NOMO-1 treated with DMSO at 0.1 percent for 48 hours (cell line): ENCODE results near the gene OSBPL1A.
"Not testable (repeated sequence)": the region's sequence is repeated elsewhere in the genome, so short reads cannot be mapped to it uniquely, and the experiment has no call there.

Experiments used
- DNase-seq: peaks from one replicate; lab custom pipeline; 2025; ENCODE audit not compliant: unreplicated experiment; lab: John Stamatoyannopoulos, UW

The OSBPL1A gene

DNA sequence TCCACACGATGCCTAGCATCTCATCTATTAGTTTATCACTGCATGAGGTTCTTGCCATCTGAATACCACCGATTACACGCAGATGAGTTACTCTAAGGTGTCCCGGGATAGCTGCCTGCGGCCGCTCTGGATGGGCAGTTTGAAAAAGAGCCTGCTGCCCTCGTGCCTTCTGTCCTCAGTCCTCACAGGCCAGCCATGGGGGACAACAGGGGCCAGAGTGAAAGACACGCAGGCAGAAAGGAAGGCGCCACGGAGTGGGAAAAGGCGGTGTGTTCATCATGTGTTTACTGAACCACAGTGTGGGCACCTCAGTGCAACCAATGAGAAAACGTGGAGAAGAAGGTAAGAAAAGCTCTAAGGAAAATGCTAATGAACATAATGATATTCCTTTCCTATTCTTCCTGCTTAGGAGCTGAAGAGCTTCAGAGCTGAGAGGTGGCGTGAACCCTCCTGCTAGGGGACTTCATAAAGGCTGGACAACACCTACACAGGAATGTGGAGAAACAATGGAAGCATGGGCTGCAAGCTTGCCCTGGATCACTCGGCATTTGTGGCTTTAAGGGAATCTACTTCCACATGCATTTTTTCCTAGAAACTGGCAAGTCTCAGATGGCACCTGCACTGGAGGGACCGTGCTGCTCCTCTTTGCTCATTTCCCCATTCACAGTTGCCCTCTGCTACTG, 207.8 kb downstream of the OSBPL1A start:
- no peak for DNase-seq

DNA sequence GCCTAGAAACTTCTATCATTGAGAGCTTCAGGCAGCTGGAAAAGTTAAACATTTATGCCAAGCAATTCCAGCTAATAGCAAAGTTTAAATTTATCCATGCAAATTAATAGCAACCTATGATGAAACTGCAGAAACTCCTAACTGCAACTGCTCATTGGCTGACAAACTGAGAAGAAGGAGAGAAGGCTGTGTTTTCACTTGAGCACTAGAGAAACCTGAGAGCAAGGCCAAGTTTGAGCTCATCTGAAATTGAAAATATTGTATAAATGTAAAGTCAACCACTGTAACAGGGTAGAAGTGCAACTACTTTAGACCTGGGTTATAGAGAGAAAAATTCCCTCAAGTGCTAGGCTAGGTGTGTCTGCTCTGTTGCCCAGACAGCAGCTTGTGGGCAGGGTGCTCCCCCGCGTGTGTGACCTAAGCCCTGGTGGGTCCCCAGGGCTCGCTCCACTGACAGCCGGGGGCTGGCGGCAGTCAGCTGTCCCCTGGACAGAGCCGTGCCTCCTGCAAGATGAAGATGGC, 208.6 kb downstream of the OSBPL1A start:
- DNase-seq, result no peak

- DNase-seq, result no peak
These were observed 209.5 kb downstream of the OSBPL1A start for GRCh38 chr18:24188120-24188519.

DNA sequence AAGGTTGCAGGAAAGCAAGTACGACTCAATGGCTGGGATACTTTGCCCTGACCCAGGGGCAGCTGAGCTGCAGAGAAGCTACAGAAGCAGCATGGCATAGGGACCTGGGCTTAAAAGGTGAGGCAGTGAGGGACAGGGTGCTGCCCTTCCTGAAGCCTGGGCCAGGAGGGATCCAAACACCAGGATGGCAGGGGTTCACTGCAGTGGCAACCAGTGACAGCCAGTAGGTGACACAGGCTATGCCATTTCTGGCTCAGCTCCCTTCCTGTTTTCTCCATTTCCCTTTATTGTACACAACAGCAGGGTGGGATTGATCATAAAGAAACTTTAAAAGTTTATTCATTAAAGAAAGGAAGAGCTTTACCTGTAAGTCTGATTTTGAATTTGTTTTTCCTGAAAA, 209.9 kb downstream of the OSBPL1A start:
- DNase-seq, result no peak

GRCh38 chr18:24187049-24187448, 210.6 kb downstream of the OSBPL1A start:
- peak; percentile 74 for DNase-seq

DNA sequence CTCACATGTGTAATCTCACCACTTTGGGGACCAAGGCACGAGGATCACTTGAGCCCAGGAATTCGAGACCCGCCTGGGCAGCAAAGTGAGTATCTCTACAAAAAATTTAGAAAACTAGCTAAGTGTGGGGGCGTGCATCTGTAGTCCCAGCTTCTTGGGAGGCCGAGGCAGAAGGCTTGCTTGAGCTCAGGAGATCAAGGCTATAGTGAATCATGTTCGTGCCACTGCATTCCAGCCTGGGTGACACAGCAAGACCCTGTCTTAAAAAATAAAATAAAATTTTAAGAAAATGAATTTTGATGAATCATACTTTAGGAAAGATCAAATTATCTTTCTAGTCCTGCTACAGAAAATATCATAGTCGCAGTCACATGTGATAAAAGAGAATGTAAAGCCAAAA, 211.8 kb downstream of the OSBPL1A start:
- DNase-seq, result no peak

- no peak for DNase-seq
These were observed 215.8 kb downstream of the OSBPL1A start for GRCh38 chr18:24181806-24182205.

DNA sequence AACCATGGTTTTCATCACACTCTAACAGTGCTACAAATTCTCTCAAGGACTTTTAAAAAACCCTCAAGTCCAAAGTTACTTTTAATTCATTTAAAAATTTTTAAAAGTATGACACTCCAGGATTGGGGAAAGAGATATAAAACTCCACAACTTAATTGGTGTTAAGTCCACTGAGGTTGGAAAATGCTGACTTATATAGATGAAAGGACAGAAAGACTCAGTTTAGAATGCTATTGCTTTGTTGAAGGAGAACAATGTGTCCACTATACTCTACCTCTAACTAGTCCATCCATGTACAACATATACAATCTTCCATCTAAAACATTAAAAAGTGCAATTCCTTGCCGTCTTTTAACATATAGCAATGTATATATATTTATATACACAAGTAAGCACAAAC, 217.6 kb downstream of the OSBPL1A start:
- DNase-seq, result no peak

- no peak for DNase-seq
These were observed 220.0 kb downstream of the OSBPL1A start for GRCh38 chr18:24177499-24178133.

- peak; percentile 24 for DNase-seq
These were observed 220.8 kb downstream of the OSBPL1A start for GRCh38 chr18:24176727-24177416.

DNA sequence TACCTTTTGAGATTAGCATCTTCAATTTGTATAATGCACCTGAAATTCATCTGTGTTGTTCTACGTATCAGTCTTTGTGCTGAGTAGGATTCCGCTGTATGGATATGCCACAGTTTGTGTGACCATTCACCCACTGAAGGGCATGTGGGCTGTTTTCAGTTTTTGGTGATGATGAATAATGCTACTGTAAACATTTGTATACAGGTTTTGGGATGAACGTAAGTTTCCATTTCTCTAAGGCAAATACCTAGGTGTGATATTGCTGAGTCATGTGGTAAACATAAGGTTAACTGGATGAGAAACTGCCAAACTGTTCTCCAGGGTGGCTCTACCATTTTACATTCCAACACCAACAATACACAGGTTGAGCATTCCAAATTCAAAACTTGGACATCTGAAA, 223.6 kb downstream of the OSBPL1A start:
- no peak for DNase-seq

- no peak for DNase-seq
These were observed 227.3 kb downstream of the OSBPL1A start for GRCh38 chr18:24170360-24170759.

- no peak for DNase-seq
These were observed 229.1 kb downstream of the OSBPL1A start for GRCh38 chr18:24168496-24168895.

GRCh38 chr18:24161304-24161703, 236.3 kb downstream of the OSBPL1A start:
- no peak for DNase-seq

- no peak for DNase-seq
These were observed 237.5 kb downstream of the OSBPL1A start for GRCh38 chr18:24160086-24160485.

DNA sequence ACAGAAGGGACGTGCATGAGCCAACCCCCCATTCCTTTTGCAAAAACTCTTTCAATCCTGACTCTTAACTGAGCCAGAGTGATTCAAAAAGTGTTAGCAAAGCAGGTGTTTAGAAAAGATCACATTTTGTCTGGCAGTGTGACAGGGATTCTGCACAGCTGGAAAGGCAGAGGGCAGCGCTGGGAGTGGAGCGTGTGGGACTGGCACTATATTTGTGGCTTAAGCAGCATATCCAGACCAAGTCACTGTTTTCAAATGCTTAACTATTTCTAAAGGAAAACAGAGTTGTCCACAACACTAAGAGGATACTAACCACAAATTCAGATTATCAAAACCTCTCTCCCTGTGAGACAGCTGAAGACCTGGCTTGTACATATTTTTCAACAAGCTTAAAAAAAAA, 239.8 kb downstream of the OSBPL1A start:
- no peak for DNase-seq

- no peak for DNase-seq
These were observed 244.2 kb downstream of the OSBPL1A start for GRCh38 chr18:24153397-24153796.

DNA sequence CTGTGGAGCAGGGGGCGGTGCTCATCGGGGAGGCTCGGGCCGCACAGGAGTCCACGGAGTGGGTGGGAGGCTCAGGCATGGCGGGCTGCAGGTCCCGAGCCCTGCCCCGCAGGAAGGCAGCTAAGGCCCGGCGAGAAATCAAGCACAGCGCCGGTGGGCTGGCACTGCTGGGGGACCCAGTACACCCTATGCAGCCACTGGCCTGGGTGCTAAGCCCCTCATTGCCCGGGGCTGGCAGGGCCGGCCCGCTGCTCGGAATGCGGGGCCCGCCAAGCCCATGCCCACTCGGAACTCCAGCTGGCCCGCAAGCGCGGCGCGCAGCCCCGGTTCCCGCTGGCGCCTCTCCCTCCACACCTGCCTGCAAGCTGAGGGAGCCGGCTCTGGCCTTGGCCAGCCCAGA, 248.0 kb downstream of the OSBPL1A start:
- DNase-seq, result not testable (repeated sequence)

GRCh38 chr18:24142376-24142775, 255.2 kb downstream of the OSBPL1A start:
- DNase-seq, result no peak

DNA sequence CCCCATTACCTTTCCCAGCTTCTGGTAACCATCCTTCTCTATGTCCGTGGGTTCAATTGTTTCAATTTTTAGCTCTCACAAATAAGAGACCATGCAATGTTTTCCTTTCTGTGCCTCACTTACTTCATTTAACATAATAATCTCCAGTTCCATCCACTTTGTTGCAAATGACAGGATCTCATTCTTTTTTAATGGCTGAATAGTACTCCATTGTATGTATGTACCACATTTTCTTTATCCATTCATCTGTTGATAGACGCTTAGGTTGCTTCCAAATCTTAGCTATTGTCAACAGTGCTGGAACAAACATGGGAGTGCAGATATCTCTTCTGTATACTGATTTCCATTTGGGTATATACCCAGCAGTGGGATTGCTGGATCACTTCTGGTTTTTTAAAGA, 256.9 kb downstream of the OSBPL1A start:
- DNase-seq, result no peak

GRCh38 chr18:24138789-24139616, 258.6 kb downstream of the OSBPL1A start, which contains the start of gene CABYR:
CABYR (plus strand) TSS chr18:24139062; CDS start chr18:24143115, 4,053 bp downstream.
- DNase-seq, result peak; percentile 90
